ENCODE measurements around the gene MARK2. TPM values are rescaled to one million over a fixed set of nuclear protein-coding genes. Genes with fewer than 3 reads are reported as not detected.

MARK2 gene
- total RNA-seq, 1 experiment from 2014 or later = 16.4 TPM

Other genes with a start within 250 kb of the MARK2 start
- 8.5 and 19.1 TPM in 2 replicates for gene PLAAT3, start 224.7 kb upstream of the MARK2 start, total RNA-seq (2014; rRNA removed)
- 104 and 119 TPM in 2 replicates for gene ATL3, start 167.7 kb upstream of the MARK2 start, total RNA-seq (2014; rRNA removed)
- gene RTN3, start 157.6 kb upstream of the MARK2 start, total RNA-seq (2014; rRNA removed) = 50.7 and 64.1 TPM in 2 replicates
- gene ZFTA, start 70.3 kb upstream of the MARK2 start, total RNA-seq (2014; rRNA removed) = 23.3 and 24.8 TPM in 2 replicates
- 31.7 and 33.8 TPM in 2 replicates for gene SPINDOC, start 25.7 kb upstream of the MARK2 start, total RNA-seq (2014; rRNA removed)
- 0.23 and 0.58 TPM in 2 replicates for gene RCOR2, start 78.1 kb downstream of the MARK2 start, total RNA-seq (2014; rRNA removed)
- gene NAA40, start 99.9 kb downstream of the MARK2 start, total RNA-seq (2014; rRNA removed) = 17.6 and 18.3 TPM in 2 replicates
- gene COX8A, start 135.5 kb downstream of the MARK2 start, total RNA-seq (2014; rRNA removed) = 611 and 814 TPM in 2 replicates
- 47.8 and 62.5 TPM in 2 replicates for gene OTUB1, start 147.3 kb downstream of the MARK2 start, total RNA-seq (2014; rRNA removed)
- not detected in 2 replicates for gene FLRT1, start 196.8 kb downstream of the MARK2 start, total RNA-seq (2014; rRNA removed)